Stimulated activated CD4-positive, alpha-beta T cell treated with anti-CD3 and anti-CD28 coated beads, TNF-alpha, amount 100 ng/mL, for 48 hours (primary cell): ENCODE results near the gene OTOP3.
"Not testable (repeated sequence)": the region's sequence is repeated elsewhere in the genome, so short reads cannot be mapped to it uniquely, and the experiment has no call there.

Experiments
- DNase-seq, 3 donors: peaks; one replicate each; pipeline ENCODE4 v3.0.0-alpha.2; 2020; ENCODE audit warnings: low read depth in 3 of 3

The OTOP3 gene

DNA sequence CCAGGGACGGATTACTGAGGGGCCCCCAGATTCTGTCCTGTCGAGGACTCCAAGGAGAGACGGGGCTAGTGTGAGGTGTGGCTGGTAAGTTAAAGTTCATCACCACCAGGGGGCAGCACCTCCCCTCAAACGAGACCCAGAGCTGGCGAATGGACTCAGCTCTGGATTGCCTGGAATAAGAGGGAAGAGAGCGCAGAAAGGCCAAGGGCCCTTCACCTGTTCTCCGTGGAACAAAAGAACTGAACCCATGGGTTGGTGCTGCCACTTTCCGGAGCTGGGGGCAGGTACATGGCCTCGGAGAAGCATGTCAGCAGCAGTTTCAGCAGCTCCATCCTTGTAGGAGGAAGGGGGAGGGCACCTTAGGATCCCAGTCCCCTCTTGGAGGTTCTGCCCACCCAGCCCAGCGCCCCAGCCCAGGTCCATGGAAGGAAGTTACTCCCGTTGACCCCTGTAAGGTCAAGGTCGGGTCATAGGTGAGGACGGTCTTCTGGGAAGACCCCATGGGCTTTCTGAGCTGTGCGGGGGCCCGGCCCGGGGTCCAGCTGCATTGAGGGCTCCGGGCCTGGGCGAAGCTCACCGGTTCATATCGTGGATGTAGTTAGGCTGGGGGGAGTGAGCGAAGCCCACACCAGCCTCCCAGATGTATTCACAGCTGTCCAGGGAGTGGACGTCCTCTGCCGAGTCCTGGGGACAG lies 26.1 kb downstream of the OTOP3 start:
- peak; percentile 70 to 91 (median 87) for DNase-seq

DNA sequence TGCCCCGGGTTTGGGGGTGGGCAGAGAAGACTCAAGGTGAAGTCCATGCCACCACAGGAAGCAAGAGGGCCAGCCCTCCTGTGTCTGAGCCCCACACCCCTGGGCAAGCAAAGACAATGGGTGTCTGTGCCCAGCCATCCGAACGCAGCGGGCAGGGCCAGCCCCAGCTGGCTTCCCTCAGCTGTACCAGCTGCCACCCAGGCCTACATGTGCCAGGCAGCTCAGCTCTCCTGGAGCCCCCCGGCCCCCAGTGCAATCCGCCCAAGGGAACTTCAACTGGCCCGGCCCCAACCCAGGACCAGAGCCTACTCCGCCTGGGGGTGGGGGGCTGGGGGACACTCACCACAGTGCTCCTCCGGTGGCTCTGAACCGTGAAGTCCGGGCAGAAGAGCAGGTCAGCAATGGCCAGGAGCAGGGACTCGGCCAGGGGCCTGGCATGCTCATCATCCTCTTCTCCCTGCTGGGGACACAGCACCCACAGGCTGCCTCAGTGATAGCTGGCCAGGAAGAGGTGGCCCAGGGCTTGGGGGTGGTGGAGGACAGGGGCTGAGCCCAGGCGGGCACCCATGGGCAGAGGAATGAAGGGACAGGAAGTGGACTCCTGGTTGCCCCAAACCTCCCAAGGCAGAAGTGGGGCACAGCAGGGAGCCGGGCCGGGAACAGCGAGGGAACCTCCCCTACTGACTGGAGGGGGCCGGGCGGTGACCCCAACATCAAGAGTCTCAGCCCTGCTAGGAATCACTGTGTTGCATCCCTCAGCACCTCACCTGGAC lies 27.1 kb downstream of the OTOP3 start:
- DNase-seq: no peak

DNA sequence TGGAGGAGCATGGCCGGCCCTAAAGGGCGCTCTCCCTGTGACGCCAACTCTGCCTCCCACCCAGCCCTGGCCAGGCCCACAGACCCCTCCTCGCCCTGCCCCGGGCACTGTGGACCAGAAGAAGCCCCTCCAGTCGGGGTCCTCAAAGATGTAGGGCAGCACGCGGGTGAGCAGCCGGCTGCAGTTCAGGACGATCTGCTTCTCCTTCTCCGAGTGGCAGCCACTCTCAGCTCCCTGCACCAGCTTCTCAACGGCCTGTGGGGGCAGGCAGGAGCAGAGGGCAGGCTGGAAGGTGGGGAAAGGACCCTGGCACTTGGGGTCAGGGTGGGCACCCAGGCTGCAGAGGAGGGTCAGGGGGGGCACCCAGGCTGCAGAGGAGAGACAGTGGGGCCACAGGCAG lies 28.0 kb downstream of the OTOP3 start:
- DNase-seq: no peak

DNA sequence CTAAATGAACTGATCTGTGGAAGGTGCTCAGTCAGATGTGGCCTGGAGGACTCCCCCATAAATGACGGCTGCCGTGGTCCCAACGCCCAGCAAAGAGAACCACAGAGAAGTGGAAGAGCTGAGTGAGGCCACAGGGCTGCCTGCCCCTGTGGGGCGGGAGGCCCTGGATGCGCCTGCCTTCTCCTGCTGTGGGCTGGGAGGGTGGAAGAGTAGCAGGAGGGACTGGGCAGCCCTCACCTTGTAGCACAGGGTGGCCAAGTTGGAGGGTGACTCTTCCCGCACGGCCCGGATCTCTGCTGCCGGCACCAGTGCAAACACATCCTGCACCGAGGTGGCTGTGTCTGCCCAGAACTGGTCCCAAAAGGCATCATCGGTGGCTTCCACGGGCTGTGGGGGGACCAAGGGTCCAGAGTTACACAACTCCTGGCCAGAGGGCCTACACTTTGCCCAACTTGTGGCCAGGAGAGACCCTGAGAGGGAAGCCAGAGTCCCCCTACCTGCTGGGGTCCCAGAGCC lies 28.6 kb downstream of the OTOP3 start:
- no peak for DNase-seq

DNA sequence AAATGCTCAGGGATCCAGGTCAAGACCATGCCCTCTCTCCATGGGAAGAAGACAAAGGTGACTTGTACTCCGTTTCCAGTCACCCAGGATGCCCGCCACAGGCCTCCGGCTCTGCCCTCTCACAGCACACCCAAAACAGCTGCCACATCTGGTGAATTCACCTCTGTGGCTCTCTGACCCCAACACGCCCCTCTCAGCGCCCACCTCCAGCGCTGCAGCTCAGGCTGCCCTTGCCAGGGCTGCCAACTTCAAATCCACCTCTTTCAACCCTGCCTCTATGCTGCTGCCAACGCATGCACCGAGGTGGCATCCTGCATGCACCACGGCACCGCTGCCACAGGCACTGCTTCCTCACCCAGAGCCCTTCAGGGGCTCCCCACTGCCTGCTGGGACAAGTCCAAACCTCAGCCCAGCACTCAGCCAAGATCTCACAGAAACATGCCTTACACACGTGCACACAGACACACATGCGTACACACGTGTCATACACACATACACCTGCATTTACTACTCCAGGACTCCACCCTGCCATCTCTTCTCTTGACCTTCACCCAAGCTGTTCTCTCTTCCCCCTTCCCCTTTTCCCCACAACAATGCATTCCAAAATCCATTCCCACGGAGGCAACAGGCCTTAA lies 29.4 kb downstream of the OTOP3 start:
- no peak for DNase-seq

DNA sequence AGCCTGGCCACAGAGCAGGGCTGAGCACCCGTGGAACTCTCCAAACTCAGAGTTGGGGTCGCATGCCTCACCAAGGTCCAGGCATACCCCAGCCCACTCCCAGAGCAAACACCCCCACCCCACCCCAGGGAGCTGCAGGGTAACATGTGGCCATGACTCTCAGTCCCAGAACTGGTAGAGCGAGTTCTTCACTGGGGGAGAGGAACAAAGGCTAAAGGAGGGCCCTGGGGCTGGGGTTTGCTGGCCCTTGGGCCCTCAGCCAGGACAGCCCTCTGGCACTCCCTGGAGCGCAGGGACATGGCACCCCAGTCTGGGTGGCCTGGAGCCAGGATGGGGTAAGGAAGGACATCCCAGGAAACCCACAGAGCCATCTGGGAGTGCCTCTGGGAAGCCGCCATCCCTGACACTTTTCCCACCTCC lies 32.7 kb downstream of the OTOP3 start:
- no peak for DNase-seq

DNA sequence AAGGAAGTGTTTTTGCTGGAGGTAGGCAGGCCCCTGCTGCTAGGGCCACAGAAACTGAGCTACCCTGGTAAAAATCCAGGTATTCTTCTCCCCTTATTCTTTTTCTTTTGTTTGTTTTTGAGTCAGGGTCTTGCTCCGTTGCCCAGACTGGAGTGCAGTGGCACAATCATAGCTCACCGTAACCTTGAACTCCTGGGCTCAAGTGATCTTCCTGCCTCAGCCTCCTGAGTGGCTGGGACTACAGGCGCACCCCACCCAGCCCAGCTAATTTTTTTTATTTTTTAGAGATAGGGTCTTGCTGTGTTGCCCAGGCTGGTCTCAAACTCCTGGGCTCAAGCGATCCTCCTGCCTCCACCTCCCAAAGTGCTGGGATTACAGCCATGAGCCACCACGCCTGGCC lies 33.8 kb downstream of the OTOP3 start:
- DNase-seq: not testable (repeated sequence)

DNA sequence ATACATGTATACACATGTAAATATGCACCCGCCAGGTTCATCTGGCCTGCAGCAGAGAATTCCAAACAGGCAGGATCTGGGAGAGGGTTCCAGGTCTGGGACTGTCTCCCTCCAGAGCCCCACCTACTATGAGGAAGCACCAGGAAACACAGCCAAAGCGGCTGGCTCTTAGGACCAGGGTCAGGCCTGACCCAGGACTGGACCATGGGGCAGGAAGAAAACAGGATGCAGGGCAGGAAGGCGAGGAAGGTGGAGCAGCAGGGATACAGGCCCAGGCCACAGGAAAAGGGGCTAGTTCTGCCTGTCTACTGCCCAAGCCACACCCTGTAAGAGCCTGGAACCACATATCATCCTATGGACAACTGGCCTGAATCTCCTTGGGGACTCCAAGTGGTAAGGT lies 34.7 kb downstream of the OTOP3 start:
- no peak for DNase-seq

DNA sequence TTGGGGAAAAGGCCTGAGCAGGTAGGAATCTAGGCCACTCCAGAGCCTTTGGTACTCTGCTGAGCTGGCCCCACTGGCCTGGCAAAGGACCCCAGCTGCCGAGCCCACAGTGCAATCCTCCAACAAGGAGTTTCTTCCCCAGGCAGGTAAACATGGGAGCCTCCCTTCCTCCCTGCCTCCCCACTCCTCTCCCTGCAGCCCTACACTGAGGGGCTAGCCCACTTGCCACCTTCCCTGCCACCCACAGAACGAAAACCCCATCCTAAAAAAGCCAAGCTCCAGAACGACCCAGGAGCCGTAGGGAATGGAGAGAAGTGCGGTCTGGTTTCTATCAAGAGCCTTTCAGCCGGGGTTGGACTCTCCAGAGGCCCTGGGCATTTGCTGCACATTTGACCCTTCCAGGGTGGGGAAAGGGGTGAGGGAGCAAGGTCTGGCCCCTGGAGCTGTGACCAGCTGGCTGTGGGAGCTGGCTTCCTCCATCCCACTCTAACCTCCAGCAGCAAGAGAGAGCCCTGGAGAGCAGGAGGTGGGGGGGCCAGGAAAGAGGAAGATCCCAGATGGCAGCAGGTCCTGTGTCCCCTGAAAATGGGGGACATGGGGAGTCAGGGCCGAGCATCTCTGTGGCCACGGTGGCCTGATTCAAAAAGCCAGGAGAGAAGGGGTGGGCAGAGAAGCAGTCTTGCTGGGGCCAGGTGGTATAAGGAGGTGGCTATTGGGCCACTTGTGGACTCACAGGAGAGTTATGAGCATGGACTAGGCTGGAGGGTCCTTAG lies 35.6 kb downstream of the OTOP3 start:
- no peak for DNase-seq

DNA sequence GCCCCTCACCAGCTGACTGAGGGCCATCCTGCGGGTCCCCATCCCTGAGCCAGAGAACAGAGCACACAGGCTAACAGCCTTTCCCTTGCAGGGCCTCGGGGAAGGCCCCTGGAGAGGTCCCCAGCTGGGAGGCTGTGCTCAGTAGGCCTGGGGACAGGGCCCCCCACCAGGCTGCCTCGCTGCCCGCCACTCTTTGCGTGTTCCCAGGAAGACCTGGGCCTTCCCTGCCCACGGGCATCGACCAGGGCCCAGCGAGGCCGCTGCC lies 36.1 kb downstream of the OTOP3 start:
- no peak for DNase-seq

DNA sequence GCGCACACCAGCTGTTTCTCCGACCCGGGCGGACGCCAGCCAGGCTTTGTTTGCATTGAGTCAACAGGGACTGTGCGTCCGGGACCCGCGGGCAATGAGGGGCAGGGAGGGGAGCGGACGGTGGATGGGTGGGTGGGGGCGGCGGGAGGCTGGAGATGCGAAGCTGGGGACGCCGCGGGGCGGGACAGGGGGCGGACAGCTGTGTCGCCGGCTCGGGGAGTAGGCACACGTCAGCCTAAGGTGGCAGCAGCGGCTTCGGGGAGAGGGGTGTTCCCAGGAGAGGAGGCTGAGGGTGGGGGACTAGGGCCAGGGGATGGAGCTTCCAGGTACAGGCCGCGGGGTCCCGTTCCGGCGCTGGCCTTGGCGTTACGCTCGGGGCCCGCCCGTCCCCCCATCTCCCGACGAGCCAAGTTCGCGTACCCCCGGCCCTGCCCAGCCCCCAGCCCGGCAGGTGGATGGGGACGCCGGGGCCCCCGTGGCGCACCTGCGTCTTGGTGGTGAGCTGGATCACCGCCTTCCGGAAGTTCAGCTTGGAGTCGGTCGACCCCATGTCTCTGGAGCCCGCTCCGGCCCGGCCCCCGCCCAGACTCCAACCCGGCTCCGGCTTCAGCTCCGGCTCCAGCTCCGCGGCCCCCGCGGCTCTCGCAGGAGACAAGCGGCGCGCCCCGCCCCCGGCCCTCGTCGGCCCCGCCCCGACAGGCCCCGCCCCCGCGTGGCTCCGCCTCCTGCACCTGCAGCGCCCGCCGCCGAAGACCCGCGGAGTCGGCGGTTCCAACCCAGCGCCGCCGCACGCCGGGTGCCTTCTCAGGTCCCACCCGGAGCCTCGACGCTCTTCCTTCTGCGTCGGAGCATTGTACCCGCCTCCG lies 36.6 kb downstream of the OTOP3 start, which contains the start of gene HID1:
Gene HID1 (minus strand): TSS at position 653 of the 866 bp plus-strand sequence. CDS start 103 bp downstream, at position 550.
- peak; percentile 47 to 72 (median 50) for DNase-seq

DNA sequence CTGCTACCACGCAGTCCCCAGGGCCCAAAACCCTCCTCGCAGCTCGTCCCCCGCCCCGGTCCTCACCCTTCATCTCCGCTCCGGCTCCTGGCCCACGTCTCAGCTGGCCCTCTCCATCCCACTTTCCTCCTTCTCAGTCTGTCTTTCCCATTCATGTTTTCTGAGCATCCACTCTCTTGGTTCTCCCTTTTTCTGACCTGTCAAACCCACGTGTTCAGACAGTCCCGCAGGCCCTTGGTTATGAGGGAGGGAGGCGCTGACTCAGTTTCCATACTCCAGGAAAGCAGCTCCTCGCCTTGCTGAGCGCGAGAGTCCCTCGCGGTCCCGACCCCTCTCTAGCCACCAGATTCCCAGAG lies 37.3 kb downstream of the OTOP3 start:
- no peak for DNase-seq

DNA sequence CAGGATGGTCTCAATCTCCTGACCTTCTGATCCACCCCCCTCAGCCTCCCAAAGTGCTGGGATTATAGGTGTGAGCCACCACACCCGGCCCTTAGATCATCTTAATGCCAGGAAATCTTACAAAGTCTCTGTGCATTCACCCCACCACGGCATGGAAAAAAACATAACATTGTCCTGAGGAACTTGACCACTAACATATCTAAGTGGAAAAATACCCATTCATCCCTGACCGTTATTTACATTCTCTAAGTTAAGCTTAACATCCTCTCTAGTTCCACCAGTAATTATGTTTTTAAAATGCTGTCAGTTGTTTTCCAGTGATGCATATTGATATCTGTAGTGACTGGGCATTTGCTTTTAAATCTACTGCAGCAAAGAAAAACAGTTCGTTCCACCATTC lies 40.2 kb downstream of the OTOP3 start:
- no peak for DNase-seq

DNA sequence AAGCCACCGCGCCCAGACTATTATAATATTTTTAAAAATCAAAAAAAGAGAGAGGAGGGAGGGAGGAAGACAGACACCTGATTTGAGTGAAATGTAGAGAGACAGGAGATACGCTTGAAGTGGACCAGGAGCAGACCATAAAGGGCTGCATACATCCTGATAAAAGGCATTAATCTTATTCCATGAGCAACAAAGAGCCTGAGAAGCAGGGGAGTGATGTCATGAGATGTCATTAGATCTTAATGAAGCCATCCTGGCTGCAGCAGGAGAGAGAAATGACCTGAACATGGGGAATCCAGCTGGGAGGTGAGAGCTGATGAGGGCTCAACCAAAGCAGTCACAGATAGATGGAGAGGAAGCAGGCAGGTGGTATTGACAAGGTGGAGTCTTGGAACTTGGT lies 42.1 kb downstream of the OTOP3 start:
- DNase-seq: no peak

DNA sequence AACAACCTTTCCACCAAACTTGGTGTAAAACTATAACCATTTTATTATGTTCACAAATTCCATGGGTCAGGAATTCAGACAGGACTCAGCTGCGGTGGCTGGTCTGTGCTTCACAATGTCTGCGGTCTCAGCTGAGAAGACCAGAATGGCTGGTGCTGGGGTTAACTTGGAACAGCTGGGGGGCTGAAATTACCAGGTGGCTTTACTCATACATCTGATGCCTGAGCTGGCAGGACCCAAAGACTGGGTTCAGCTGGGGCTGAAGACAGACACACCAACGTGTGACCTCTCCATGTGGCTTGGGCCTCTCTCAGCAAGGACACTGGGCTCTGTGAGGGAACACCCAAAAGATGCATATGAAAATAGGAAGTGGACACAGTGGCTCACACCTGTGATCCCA lies 42.5 kb downstream of the OTOP3 start:
- DNase-seq: no peak

DNA sequence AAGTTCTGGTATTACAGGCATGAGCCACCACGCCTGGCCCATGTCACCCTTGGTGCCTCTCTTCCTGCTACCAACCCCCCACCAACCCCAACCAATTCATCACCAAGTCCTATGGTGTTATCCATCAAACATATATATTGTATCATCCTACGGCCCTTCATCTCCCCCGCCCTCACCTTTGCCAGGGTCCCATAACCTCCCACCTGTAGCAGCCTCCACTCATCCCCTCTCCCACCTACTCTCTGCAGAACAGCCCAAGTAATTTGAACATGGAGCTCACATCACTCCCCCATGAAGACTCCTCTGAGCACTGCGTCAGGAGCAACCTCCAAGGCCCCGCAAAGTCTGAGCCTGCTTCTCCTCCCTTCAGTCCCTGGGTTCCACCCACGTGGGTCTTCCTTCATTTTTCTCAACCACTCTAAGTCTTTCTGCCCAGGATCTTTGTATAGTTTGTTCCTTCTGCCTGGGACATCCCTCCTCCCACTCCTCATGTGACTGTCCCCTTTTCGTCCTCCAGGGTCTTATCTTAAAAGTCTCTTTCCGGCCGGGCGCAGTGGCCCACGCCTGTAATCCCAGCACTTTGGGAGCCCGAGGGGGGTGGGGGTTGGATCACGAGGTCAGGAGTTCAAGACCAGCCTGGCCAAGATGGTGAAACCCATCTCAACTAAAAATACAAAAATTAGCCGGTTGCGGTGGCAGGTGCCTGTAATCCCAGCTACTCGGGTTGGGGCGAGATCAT lies 43.9 kb downstream of the OTOP3 start:
- DNase-seq: no peak

DNA sequence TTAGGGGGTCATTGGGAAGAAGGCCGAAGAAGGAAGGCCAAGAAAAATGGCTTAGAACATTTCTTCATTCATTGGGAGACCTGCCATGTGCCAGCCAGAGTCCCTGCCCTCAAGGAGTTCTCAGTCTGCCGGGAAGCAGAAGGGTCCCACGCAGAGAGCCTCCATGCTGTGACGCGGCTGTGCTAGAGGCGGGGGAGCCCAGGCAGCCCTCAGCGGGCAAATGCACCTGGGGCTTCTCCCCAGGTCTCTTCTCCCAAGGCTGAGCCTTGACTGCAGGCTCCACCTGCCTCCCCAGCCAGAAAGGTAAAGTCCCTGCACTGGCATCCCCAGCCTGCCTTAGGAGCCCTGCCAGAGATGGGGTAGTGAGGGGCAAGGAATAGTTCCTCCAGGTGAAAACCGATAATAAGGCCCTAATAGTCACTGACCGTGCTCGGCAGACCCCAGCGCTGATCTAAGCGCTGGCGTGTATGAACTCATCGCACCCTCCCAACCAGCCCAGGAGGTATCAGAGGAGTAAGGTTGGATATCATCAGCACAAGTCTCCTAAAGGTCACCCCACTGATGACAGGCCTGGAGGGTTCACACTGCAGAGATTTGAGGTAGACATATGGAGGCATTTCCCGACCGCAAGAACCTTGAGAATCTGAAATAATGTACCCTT lies 45.8 kb downstream of the OTOP3 start:
- DNase-seq: no peak

DNA sequence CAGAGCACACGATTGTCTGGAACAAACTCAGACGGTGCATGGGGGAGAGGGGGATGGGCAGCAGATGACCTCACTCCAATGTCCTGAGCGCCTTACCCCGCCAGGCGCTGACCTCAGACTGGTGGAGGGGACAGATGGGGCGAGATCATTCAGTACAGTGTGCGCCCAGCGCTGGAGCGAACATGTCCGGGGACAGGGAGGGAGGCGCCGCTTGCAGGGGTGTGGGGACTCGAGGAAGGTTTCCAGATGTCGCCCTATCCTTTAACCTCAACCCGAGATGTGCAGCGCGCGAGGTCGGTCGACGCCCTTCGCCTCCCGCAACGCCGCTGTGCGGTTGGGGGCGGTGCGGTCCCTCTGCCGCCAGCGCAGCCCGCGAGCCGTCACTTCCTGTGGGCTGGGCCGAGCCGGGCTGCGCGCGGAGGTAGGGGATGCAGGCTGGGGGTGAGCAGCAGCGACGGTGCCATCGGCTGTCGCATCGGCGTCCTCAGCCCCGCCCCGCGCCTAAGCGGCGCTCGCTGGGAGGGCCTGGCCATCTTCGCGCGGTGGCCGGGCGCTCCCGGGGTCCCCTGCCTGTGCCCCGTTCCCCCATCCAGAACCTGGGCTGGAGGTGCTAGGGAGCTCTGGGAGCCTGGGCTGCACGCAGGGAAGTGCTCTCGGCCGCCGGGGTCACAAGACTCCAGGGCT lies 46.4 kb downstream of the OTOP3 start:
- peak; percentile 52 to 69 (median 64) for DNase-seq

DNA sequence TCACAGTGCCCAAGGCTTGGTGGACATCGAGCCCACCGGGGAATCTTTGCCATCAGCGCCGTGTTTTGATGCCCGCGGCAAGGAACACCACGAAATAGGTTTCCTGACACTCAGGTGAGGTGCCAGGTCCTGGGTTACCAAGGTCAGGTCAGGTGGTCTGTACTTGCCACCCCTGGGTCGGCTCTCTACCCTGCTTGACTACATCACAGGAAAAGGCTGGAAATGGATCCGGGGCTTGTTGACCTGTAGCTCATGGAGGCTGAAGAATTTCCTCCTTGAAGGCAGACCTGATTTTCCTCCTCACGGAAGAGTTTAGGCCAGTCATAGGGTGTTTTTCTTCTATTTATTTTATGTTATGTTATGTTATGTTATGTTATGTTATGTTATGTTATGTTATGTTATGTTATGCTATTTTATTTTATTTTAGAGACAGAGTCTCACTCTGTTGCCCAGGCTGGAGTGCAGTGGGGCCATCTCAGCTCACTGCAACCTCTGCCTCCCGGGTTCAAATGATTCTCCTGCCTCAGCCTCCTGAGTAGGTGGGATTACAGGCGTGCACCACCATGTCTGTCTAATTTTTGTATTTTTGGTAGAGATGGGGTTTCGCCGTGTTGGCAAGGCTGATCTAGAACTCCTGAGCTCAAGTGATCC lies 47.1 kb downstream of the OTOP3 start:
- not testable (repeated sequence) for DNase-seq
